CD4-positive, CD25-positive, alpha-beta regulatory T cell (primary cell): Measurements from ENCODE around the gene ENOX1. TPM values are rescaled to one million over a fixed set of nuclear protein-coding genes. Genes with fewer than 3 reads are reported as not detected.

Experiments
- ATAC-seq, 2 donors: fragments of 150-1000 bp; cut with Tn5 transposase; one replicate each; pipeline ENCODE4 v1.10.0; 2021; ENCODE audit warnings: low read depth in 2 of 2, moderate number of reproducible peaks in 2 of 2, moderate library complexity in 1 of 2
- DNase-seq, 3 donors: peaks; one replicate each; pipeline versions ENCODE4 v3.0.0 to v3.0.0-alpha.2; 2012 to 2022; ENCODE audit warnings: mixed read lengths in 1 of 3
- H3K27ac ChIP-seq: one replicate; pipeline ENCODE4 v1.7.0; 2013; ENCODE audit warnings: mild to moderate bottlenecking, low read length; ENCODE audit not compliant: insufficient read depth, poor library complexity, severe bottlenecking
- H3K27me3 ChIP-seq: one replicate; pipeline ENCODE4 v1.7.0; 2013; ENCODE audit warnings: low read length; ENCODE audit not compliant: control insufficient read depth, insufficient read depth
- H3K36me3 ChIP-seq: one replicate; pipeline ENCODE4 v1.7.0; 2013; ENCODE audit warnings: mild to moderate bottlenecking, low read length, moderate library complexity; ENCODE audit not compliant: control insufficient read depth, insufficient read depth
- H3K4me1 ChIP-seq: 2 replicates; pipeline ENCODE4 v1.7.0; 2013; ENCODE audit warnings: mild to moderate bottlenecking, low read length; ENCODE audit not compliant: insufficient read depth, control insufficient read depth, poor library complexity, severe bottlenecking
- H3K4me3 ChIP-seq: one replicate; pipeline ENCODE4 v1.7.0; 2013; ENCODE audit warnings: low read depth, mild to moderate bottlenecking, low read length, moderate library complexity
- H3K9me3 ChIP-seq, 2 experiments: 1 replicate in 1 of 2; 2 replicates in 1 of 2; pipeline ENCODE4 v1.7.0; 2013; ENCODE audit warnings: low read length in 2 of 2, mild to moderate bottlenecking in 1 of 2, moderate library complexity in 1 of 2; ENCODE audit not compliant: control insufficient read depth in 2 of 2
- H3K27ac Mint-ChIP-seq, 3 donors: one replicate each; pipeline ENCODE4 v1.8.0; 2020 to 2022; ENCODE audit warnings: mild to moderate bottlenecking in 3 of 3, mixed read lengths in 3 of 3, moderate library complexity in 2 of 3
- H3K27me3 Mint-ChIP-seq: one replicate; pipeline ENCODE4 v1.8.0; 2022; ENCODE audit warnings: mild to moderate bottlenecking, mixed read lengths
- H3K36me3 Mint-ChIP-seq: one replicate; pipeline ENCODE4 v1.8.0; 2020; ENCODE audit warnings: mixed read lengths
- H3K4me1 Mint-ChIP-seq, 4 donors: one replicate each; pipeline ENCODE4 v1.8.0; 2020 to 2022; ENCODE audit warnings: mixed read lengths in 4 of 4, mild to moderate bottlenecking in 1 of 4
- H3K4me3 Mint-ChIP-seq, 4 donors: one replicate each; pipeline ENCODE4 v1.8.0; 2020 to 2022; ENCODE audit warnings: mild to moderate bottlenecking in 4 of 4, mixed read lengths in 4 of 4, moderate library complexity in 3 of 4
- H3K9me3 Mint-ChIP-seq, 7 donors: one replicate each; pipeline ENCODE4 v1.8.0; 2020 to 2022; ENCODE audit warnings: mixed read lengths in 7 of 7, mild to moderate bottlenecking in 3 of 7, moderate library complexity in 2 of 7
- polyA plus RNA-seq, 4 donors: library from polyadenylated mRNA; unstranded; fragments of 300-500 nt; fragmentation: Illumina TruSeq; gene quantifications; one replicate each; pipeline ENCODE4 v1.2.3, GENCODE V29; 2021
- total RNA-seq: library from RNA; stranded (reverse); gene quantifications from one replicate; pipeline ENCODE4 v1.2.3, GENCODE V29; 2022

Gene ENOX1
- total and polyA plus RNA-seq, 5 donors from 2014 or later: 0.10 TPM; not detected in 4

- Mint-ChIP-seq H3K4me3 (no peak overlapping the region), H3K36me3 (no peaks in the 10 kb centered on the region), H3K9me3 (no peaks in the 10 kb centered on the region), H3K4me1 (no peaks in the 10 kb centered on the region), H3K27me3 (peaks cover 12% of the 10 kb centered on the region), H3K27ac (no peak overlapping the region)
- H3K9me3 ChIP-seq: no peaks in the 10 kb centered on the region
- no peak overlapping the region for H3K27ac ChIP-seq
- DNase-seq: no peak
- H3K4me3 ChIP-seq: no peak overlapping the region
- no peaks in the 10 kb centered on the region for H3K36me3 ChIP-seq
- no peaks in the 10 kb centered on the region for H3K27me3 ChIP-seq
- no peak for ATAC-seq
- H3K4me1 ChIP-seq: no peaks in the 10 kb centered on the region
Measured at GRCh38 chr13:43512221-43512620, 274.6 kb downstream of the ENOX1 start.

- no peaks in the 10 kb centered on the region for H3K9me3 ChIP-seq
- H3K4me3 ChIP-seq: no peak overlapping the region
- Mint-ChIP-seq H3K4me3 (no peak overlapping the region), H3K27me3 (peaks cover 12% of the 10 kb centered on the region), H3K4me1 (no peaks in the 10 kb centered on the region), H3K9me3 (no peaks in the 10 kb centered on the region), H3K36me3 (no peaks in the 10 kb centered on the region), H3K27ac (no peak overlapping the region)
- H3K4me1 ChIP-seq: no peaks in the 10 kb centered on the region
- DNase-seq: no peak
- H3K27me3 ChIP-seq: no peaks in the 10 kb centered on the region
- H3K36me3 ChIP-seq: no peaks in the 10 kb centered on the region
- no peak for ATAC-seq
- H3K27ac ChIP-seq: no peak overlapping the region
Measured at GRCh38 chr13:43510956-43511901, 275.5 kb downstream of the ENOX1 start.

GRCh38 chr13:43495732-43496131 lies 291.0 kb downstream of the ENOX1 start:
- no peak for ATAC-seq
- Mint-ChIP-seq H3K4me3 (no peak overlapping the region), H3K4me1 (no peaks in the 10 kb centered on the region), H3K27ac (no peak overlapping the region), H3K27me3 (peaks cover 7% of the 10 kb centered on the region), H3K9me3 (peaks cover 0 to 11% (median 2%) of the 10 kb centered on the region in 7 donors), H3K36me3 (no peaks in the 10 kb centered on the region)
- Histone ChIP-seq H3K4me1 (no peaks in the 10 kb centered on the region), H3K36me3 (no peaks in the 10 kb centered on the region), H3K4me3 (no peak overlapping the region), H3K27me3 (peaks cover 6% of the 10 kb centered on the region), H3K9me3 (peaks cover 0 to 5% of the 10 kb centered on the region in 2 experiments), H3K27ac (no peak overlapping the region)
- DNase-seq: no peak

GRCh38 chr13:43494206-43494605 lies 292.6 kb downstream of the ENOX1 start:
- peaks cover 7% of the 10 kb centered on the region for H3K27me3 Mint-ChIP-seq
- no peak for ATAC-seq
- no peaks in the 10 kb centered on the region for H3K4me1 ChIP-seq
- no peaks in the 10 kb centered on the region for H3K36me3 Mint-ChIP-seq
- no peak overlapping the region for H3K4me3 Mint-ChIP-seq
- no peak overlapping the region for H3K27ac ChIP-seq
- no peak overlapping the region for H3K27ac Mint-ChIP-seq
- H3K4me3 ChIP-seq: no peak overlapping the region
- H3K9me3 Mint-ChIP-seq: peaks cover 0 to 2% (median 0%) of the 10 kb centered on the region in 7 donors
- no peaks in the 10 kb centered on the region for H3K9me3 ChIP-seq
- peaks cover 4% of the 10 kb centered on the region for H3K27me3 ChIP-seq
- no peak for DNase-seq
- no peaks in the 10 kb centered on the region for H3K36me3 ChIP-seq
- H3K4me1 Mint-ChIP-seq: no peaks in the 10 kb centered on the region

DNA sequence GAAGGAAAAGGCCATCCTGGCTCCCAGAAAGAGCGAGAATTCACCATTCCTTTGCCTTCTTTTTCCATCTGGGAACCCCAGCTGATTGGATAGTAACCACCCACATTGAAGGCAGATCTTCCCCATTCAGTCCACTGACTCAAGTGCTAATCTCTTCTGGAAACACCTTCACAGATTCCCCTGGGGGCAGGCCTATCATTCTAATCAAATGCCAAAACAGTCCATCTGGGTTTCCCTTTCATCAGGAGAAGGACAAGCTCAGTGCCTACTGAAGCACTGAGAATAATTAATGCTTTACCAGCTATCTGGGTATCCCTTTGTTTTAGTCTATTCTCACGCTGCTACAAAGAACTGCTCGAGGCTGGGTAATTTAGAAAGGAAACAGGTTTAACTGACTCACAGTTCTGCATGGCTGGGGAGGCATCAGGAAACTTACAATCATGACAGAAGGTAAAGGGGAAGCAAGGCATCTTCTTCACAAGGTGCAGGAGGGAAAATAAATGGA lies 293.2 kb downstream of the ENOX1 start:
- Mint-ChIP-seq H3K4me3 (no peak overlapping the region), H3K36me3 (no peaks in the 10 kb centered on the region), H3K27me3 (peaks cover 11% of the 10 kb centered on the region), H3K4me1 (no peaks in the 10 kb centered on the region), H3K9me3 (peaks cover 0 to 2% (median 0%) of the 10 kb centered on the region in 7 donors), H3K27ac (no peak overlapping the region)
- DNase-seq: no peak
- H3K27ac ChIP-seq: no peak overlapping the region
- ATAC-seq: no peak
- peaks cover 4% of the 10 kb centered on the region for H3K27me3 ChIP-seq
- H3K4me3 ChIP-seq: no peak overlapping the region
- H3K9me3 ChIP-seq: no peaks in the 10 kb centered on the region
- H3K36me3 ChIP-seq: no peaks in the 10 kb centered on the region
- H3K4me1 ChIP-seq: no peaks in the 10 kb centered on the region

DNA sequence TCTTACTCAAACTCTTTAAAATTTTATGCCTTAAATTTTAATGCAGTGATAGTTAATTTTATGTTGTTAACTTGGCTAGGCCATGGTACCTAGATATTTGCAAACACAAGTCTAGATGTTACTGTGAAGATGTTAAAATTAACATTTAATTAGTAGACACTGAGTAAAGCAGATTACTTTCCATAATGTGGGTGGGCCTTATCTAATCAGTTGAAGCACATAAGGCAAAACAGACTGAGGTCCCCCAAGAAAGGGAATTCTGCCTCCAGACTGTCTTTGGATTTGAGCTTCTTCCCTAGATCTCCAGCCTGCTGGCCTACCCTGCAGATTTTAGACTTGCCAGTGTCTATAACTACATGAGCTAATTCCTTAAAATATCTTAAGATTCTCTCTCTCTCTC lies 294.0 kb downstream of the ENOX1 start:
- Histone ChIP-seq H3K4me1 (no peaks in the 10 kb centered on the region), H3K36me3 (no peaks in the 10 kb centered on the region), H3K27me3 (peaks cover 4% of the 10 kb centered on the region), H3K27ac (no peak overlapping the region), H3K4me3 (no peak overlapping the region), H3K9me3 (no peaks in the 10 kb centered on the region)
- no peaks in the 10 kb centered on the region for H3K36me3 Mint-ChIP-seq
- H3K4me1 Mint-ChIP-seq: no peaks in the 10 kb centered on the region
- no peak for ATAC-seq
- no peak overlapping the region for H3K4me3 Mint-ChIP-seq
- H3K9me3 Mint-ChIP-seq: peaks cover 0 to 3% (median 0%) of the 10 kb centered on the region in 7 donors
- DNase-seq: no peak
- H3K27me3 Mint-ChIP-seq: peaks cover 5% of the 10 kb centered on the region
- H3K27ac Mint-ChIP-seq: no peak overlapping the region

DNA sequence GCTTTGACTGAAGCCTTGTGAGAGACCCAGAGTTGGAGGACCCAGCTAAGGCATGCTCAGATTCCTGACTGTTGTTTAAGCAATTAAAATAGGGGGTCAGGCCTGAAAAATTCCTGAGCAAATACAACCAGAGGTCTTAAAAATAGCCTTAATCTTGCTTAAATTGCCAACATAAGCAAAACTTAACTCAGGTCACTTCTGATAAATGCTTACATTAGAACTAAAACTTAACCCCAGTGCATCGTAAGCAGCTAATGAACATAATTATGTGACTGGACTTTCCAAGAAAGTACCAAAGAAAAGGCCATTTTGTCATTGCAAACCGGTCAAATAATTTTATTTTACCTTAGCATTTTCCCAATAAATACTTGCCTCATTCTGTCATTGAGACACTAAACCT lies 294.5 kb downstream of the ENOX1 start:
- H3K9me3 Mint-ChIP-seq: peaks cover 0 to 3% (median 0%) of the 10 kb centered on the region in 7 donors
- peaks cover 5% of the 10 kb centered on the region for H3K27me3 Mint-ChIP-seq
- no peaks in the 10 kb centered on the region for H3K36me3 ChIP-seq
- no peaks in the 10 kb centered on the region for H3K36me3 Mint-ChIP-seq
- no peak overlapping the region for H3K27ac ChIP-seq
- ATAC-seq (no peak), DNase-seq (no peak)
- no peak overlapping the region for H3K4me3 Mint-ChIP-seq
- H3K27ac Mint-ChIP-seq: no peak overlapping the region
- no peak overlapping the region for H3K4me3 ChIP-seq
- H3K9me3 ChIP-seq: no peaks in the 10 kb centered on the region
- H3K4me1 ChIP-seq: no peaks in the 10 kb centered on the region
- peaks cover 4% of the 10 kb centered on the region for H3K27me3 ChIP-seq
- H3K4me1 Mint-ChIP-seq: no peaks in the 10 kb centered on the region

GRCh38 chr13:43489233-43489632 lies 297.5 kb downstream of the ENOX1 start:
- Mint-ChIP-seq H3K27ac (no peak overlapping the region), H3K4me1 (peaks cover 0 to 3% (median 0%) of the 10 kb centered on the region in 4 donors), H3K36me3 (no peaks in the 10 kb centered on the region), H3K9me3 (peaks cover 0 to 3% (median 0%) of the 10 kb centered on the region in 7 donors), H3K27me3 (peaks cover 5% of the 10 kb centered on the region), H3K4me3 (no peak overlapping the region)
- DNase-seq: no peak
- H3K27me3 ChIP-seq: no peaks in the 10 kb centered on the region
- H3K27ac ChIP-seq: no peak overlapping the region
- H3K4me3 ChIP-seq: no peak overlapping the region
- no peaks in the 10 kb centered on the region for H3K4me1 ChIP-seq
- H3K36me3 ChIP-seq: no peaks in the 10 kb centered on the region
- no peak for ATAC-seq
- H3K9me3 ChIP-seq: no peaks in the 10 kb centered on the region
